HL-60 (cell line): ENCODE data around the gene TMTC2.

ENCODE experiments used
- CTCF ChIP-seq: IDR thresholded peaks from one replicate; pipeline ENCODE4 v1.5.1; 2011; ENCODE audit warnings: low read length, control low read depth, inconsistent platforms; ENCODE audit not compliant: insufficient read depth
- POLR2AphosphoS5 ChIP-seq: IDR thresholded peaks from 2 replicates; pipeline ENCODE4 v1.6.1; 2012; ENCODE audit warnings: low read depth
- REST ChIP-seq: IDR thresholded peaks from 2 replicates; pipeline ENCODE4 v1.6.1; 2012; ENCODE audit warnings: low read depth; ENCODE audit not compliant: insufficient replicate concordance
- SPI1 ChIP-seq: IDR thresholded peaks from 2 replicates; pipeline ENCODE4 v1.6.1; 2012; ENCODE audit warnings: low read depth, mild to moderate bottlenecking, borderline replicate concordance

GRCh38 chr12:82842480-82842879, 155.8 kb downstream of the TMTC2 start:
- TF ChIP-seq REST: no peak
- TF ChIP-seq CTCF: no peak
- no peak for TF ChIP-seq POLR2AphosphoS5
- TF ChIP-seq SPI1: no peak
